22Rv1 (cell line): ENCODE results near the gene C3orf49.

Experiments used
- CTCF ChIP-seq: fragments of 450-650 bp; IDR thresholded peaks from 2 replicates; pipeline ENCODE4 v1.5.1; 2017; ENCODE audit warnings: mild to moderate bottlenecking
- ZFX ChIP-seq: fragments of 450-650 bp; IDR thresholded peaks from 2 replicates; pipeline ENCODE4 v1.6.1; 2017; ENCODE audit warnings: antibody characterized with exemption, borderline replicate concordance

- TF ChIP-seq ZFX: no peak
- TF ChIP-seq CTCF: no peak
Measured at GRCh38 chr3:63855333-63855940, 36.3 kb downstream of the C3orf49 start.
